ENCODE measurements around the gene GSE1. TPM values are rescaled to one million over a fixed set of nuclear protein-coding genes. Genes with fewer than 3 reads are reported as not detected.

The GSE1 gene
- total RNA-seq, 4 donors from 2014 or later = 54.2 to 155 (median 71.9) TPM

DNA sequence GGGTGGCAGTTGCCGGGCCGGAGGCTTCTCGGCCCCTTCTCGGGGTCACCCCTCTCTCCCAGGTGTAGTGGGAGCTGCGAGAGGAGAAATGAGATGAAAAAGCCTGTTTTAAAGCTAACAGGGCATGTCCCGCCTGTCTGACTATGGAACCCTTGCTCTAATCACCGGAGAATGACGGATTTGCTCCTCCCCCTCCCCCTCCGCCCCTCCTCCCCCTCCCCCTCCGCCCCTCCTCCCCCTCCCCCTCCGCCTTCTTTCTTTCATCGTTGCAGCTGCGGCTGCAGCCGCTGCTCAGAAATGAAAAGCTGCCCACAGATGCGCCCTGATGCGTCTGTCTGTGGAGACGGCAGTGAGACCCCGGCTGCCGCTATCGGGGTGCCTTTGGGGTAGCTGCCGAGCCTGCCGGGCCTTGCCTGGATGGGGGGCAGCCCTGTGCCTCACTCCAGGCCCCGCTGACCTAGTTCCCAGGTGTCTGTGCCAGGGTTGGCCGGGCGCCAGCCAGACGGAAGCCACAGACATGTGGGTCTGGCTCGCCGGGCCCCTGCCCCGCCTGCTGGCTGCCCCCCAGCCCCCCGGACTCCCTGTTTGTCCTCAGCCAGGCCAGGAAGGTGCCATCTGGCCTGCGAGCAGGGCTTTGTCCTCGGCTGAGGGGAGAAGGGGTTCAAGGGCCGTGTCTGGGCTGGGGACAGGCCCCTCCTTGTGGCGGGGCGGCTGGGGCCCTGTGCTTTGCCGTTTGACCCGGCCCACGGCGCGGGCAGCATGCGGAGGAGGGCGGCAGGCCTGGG, 37.9 kb downstream of the GSE1 start:
- intact Hi-C loops (cut with DNase I) = no loop called here
- Histone ChIP-seq H3K27ac (no peak overlapping the region), H3K4me3 (replicated peaks in 1 of 3) (no peak overlapping the region), H3K4me1 (peaks cover 10 to 27% of the 10 kb centered on the region in 2 donors), H3K36me3 (peaks cover 23 to 31% of the 10 kb centered on the region in 2 donors), H3K9me3 (no peaks in the 10 kb centered on the region), H3K27me3 (no peaks in the 10 kb centered on the region)
- peak; percentile 63 to 67 for DNase-seq
- no peak for TF ChIP-seq POLR2A (IDR thresholded peaks at IDR 0.05)
- TF ChIP-seq, protein P1, sequence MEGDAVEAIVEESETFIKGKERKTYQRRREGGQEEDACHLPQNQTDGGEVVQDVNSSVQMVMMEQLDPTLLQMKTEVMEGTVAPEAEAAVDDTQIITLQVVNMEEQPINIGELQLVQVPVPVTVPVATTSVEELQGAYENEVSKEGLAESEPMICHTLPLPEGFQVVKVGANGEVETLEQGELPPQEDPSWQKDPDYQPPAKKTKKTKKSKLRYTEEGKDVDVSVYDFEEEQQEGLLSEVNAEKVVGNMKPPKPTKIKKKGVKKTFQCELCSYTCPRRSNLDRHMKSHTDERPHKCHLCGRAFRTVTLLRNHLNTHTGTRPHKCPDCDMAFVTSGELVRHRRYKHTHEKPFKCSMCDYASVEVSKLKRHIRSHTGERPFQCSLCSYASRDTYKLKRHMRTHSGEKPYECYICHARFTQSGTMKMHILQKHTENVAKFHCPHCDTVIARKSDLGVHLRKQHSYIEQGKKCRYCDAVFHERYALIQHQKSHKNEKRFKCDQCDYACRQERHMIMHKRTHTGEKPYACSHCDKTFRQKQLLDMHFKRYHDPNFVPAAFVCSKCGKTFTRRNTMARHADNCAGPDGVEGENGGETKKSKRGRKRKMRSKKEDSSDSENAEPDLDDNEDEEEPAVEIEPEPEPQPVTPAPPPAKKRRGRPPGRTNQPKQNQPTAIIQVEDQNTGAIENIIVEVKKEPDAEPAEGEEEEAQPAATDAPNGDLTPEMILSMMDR (IDR thresholded peaks at IDR 0.05) = no peak
- WGBS, 2 donors = 58 to 64% methylated on average over 15 to 16 of the region's 42 CpGs

DNA sequence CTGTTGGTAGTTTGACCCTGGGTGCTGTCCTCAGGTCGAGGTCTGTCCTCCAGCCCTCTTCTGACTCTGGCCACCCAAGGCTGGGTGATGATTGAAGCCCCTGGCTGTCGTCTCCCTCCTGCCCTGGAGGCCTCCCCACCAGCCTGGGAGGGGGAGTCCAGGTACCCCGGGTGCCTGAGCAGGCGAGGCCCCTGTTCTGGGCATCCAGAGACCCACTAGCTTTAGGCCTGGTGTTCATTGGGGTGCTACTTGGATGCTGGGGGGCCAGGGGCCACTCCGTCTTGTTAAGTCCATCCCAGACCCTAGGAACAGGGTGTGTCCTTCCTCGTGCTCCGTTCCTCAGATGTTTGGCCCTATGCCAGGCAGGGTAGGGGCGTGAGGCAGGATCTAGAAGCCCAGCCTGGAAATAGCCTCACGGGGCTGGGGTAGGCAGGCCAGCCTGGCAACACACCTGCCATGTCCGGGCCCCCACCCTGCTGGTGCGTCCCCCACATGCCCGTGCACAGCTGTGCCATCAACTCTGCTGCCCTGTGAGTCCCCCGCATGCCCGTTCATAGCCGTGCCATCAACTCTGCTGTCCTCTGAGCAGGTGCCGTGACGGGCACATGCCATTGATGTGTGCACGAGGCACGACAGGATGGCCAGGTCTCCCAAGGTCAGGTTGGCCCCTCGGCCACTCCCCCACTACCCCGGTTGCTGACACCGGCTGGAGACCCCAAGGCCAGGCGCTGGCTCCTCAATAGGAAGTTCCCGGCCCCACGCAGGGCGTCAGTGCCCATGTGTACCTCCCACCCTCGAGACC, 38.7 kb downstream of the GSE1 start:
- intact Hi-C loops (cut with DNase I) = no loop called here
- Histone ChIP-seq H3K36me3 (peaks cover 31 to 39% of the 10 kb centered on the region in 2 donors), H3K4me3 (replicated peaks in 1 of 3) (no peak overlapping the region), H3K27me3 (no peaks in the 10 kb centered on the region), H3K4me1 (peaks cover 10 to 27% of the 10 kb centered on the region in 2 donors), H3K27ac (no peak overlapping the region), H3K9me3 (no peaks in the 10 kb centered on the region)
- DNase-seq = peak in 1 of 2 donors; percentile 38
- TF ChIP-seq, protein P1 (IDR thresholded peaks at IDR 0.05) = no peak
- no peak for TF ChIP-seq POLR2A (IDR thresholded peaks at IDR 0.05)
- 41 to 86% methylated on average over 5 to 23 of the region's 27 CpGs for WGBS, 2 donors

DNA sequence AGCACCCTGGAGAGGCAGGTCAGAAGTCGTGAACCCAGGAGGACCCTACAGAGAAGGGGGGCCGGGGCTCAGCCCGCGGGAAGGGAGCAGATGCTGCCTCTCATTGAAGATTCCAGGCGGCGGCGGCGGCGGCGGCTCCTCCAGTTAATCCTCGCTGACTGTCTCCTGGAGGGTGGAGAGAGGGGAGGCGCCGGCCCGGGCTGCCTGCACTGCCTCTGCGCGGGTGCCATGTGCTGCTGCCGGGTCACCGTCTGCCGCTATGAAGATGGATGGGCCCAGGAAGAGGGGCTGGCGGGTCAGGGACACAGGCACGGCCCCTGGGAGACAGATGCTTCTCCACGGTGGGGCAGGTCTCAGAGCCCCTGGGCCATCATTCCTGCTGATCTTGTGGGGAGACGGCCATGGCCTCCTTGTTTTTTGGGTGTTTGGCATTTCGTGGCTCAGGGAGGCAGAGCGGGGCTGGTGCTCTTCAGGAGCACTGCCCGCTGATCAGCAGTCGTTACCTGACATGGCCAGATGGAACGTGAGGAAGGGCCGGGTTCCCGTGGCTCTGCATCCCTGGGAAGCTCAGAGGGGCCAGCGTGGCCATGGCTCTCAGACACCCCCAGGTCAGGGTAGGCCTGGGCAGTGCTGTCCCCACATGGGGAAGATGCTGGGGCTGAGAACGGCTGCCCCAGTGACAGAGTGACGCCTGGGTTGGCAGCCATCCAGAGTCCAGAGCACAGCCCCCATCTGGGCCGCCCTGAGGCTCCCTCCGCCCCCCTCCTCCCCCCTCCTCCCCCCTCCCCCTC, 39.5 kb downstream of the GSE1 start:
- no peaks in the 10 kb centered on the region for H3K27me3 ChIP-seq
- H3K4me3 ChIP-seq (replicated peaks in 1 of 3) = no peak overlapping the region
- H3K36me3 ChIP-seq = peaks cover 39 to 47% of the 10 kb centered on the region in 2 donors
- WGBS, 2 donors = 66 to 76% methylated on average over 23 to 27 of the region's 35 CpGs
- H3K4me1 ChIP-seq = peaks cover 10 to 27% of the 10 kb centered on the region in 2 donors
- no peak for TF ChIP-seq POLR2A (IDR thresholded peaks at IDR 0.05)
- TF ChIP-seq, protein P1 (IDR thresholded peaks at IDR 0.05) = no peak
- DNase-seq = peak; percentile 77 to 78
- H3K9me3 ChIP-seq = no peaks in the 10 kb centered on the region
- peak overlapping the region in 2 of 3 donors; percentile 52 to 56 for H3K27ac ChIP-seq
- intact Hi-C loops (cut with DNase I) = no loop called here

DNA sequence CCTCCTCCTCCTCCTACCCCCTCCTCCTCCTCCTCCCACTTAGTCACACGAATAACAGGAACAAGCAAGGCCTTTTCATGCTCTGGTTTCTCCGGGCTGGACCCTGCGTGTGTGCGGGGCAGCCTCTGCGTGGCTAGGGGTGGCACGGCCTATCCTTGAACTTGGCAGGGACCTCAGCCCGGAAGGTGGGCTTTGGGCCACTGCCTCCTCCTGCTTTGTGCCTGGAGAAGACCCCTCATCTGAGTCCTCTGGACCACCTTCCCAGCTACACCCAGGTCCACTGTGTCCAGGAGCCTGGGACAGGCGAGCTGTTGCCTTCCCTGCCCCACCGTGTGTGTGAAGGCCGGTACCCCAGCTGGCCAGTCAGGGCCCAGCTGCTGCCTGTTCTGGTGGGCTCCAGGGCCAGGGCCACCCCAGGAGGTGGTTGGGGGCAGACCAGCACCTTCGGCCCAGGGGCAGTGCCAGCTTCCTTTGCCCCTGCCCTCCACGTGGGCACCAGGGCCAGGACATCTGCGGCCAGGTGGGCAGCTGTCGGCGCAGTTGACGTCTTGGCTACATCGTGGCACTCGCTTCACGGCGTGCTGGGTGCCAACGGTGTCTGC, 40.3 kb downstream of the GSE1 start:
- intact Hi-C loops (cut with DNase I) = no loop called here
- Histone ChIP-seq H3K4me1 (peaks cover 10 to 27% of the 10 kb centered on the region in 2 donors), H3K27ac (peak overlapping the region; percentile 20 to 75 (median 53)), H3K36me3 (peaks cover 47 to 55% of the 10 kb centered on the region in 2 donors), H3K4me3 (replicated peaks in 1 of 3) (no peak overlapping the region), H3K27me3 (no peaks in the 10 kb centered on the region), H3K9me3 (no peaks in the 10 kb centered on the region)
- 84 to 93% methylated on average over 10 to 13 of the region's 21 CpGs for WGBS, 2 donors
- DNase-seq = peak in 1 of 2 donors; percentile 40
- no peak for TF ChIP-seq POLR2A (IDR thresholded peaks at IDR 0.05)

Measured in thyroid gland (tissue), 4 donors.